NCI-H69 (cell line): ENCODE results near the gene MN1.

Experiments used
- DNase-seq: peaks from one replicate; lab custom pipeline; 2025; lab: John Stamatoyannopoulos, UW

The MN1 gene

GRCh38 chr22:27800250-27801201, 1.0 kb downstream of the MN1 start:
- DNase-seq: peak; percentile 40

DNA sequence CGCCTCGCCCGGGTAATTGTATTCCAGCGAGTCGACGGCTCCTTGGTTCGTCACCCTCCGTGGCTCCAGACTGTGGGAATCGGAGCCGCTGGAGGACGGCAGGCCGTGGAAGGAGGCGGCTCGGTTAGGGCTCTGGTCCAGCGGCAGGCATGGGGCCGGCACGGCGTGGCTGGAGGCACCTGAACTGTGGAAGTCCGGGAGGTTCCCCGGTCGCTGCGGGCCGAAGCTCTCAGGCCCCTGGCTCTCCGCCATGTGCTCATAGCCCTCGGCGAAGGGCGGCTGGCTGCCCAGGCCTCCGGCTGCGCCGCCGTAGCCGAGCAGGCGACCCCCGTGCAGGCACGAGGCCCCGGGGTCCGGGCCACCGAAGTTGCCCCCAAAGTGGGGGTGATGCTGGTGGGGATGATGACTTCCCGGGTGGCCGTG, 1.7 kb downstream of the MN1 start:
- peak; percentile 48 for DNase-seq

DNA sequence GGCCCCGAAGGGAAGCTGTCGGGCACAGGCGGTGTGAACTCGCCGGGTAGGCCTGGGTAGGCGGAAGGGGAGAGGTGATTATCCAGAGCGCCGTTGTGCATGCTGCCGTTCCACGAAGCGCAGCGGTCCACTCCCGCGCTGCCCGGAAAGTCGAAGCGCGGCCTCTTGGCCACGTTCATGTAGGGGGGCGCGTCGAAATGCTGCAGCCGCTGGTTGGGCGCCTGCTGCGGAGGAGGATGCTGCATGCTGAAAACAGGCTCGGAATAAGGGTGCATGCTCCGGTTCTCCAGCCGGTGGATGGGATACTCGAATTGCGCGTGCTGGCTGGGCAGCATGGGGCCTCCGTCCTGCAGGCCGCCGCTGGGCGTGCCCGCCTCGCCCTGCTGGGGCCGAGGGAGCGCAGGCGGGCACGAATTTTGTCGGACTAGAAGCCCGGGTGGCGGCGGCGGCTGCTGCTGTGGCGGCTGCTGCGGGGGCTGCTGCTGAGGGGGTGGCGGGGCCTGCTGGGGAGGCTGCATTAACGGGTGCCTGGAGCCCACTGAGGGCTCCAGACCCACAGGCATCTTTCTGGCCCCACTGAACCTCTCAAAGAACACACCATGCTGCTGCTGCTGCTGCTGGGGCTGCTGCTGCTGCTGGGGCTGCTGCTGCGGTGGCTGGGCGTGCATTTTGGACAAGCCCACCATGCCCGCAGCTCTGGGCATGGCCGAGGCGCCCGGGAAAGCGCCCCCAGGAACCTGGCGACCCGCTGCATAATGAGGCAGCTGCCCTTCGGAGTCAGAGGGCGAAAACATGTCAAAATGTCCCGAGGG, 2.3 kb downstream of the MN1 start:
- peak; percentile 36 for DNase-seq

GRCh38 chr22:27798511-27799014, 3.0 kb downstream of the MN1 start:
- DNase-seq: no peak

DNA sequence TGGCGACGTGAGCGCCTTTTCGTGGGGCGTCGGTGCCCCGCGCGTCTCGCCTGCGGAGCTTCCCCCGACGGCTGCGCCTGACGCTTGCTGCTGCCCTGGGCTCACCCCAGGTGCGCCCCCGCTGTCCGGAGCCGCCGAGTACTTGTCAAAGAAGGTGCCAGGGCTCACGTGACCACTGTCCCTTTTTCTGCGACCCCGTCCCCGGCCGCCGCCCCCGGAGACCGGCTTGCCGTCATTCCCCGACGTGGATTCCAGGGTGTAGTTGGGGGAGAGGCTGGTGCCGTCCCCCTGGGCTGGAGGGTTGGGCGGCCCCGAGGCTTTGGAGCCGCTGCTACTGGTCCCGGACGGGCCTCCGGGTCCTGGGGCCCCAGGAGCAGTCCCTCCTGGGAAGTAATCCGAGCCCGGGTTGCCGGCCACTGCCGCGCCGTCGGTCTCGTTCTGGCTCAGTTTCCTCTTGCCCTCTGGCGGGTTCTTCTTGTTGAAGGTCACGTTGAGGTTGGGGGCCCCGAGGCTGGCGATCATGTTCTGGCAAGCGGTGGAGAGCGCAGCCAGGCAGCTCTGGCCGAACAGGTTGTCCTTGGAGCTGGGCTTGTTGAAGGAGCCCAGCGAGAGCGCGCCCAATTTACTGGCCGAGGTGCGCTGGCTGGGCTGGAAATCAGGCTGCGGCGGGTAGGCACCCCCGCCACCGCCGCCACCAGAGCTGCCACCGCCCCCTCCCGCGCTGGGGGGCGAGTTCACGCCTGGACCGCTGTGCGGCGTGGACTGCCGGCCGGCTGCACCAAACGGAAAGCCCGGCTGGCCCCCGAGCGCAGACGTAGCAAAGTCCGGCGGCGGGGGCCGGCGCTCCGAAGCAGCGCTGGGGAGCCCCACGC, 3.8 kb downstream of the MN1 start:
- no peak for DNase-seq

DNA sequence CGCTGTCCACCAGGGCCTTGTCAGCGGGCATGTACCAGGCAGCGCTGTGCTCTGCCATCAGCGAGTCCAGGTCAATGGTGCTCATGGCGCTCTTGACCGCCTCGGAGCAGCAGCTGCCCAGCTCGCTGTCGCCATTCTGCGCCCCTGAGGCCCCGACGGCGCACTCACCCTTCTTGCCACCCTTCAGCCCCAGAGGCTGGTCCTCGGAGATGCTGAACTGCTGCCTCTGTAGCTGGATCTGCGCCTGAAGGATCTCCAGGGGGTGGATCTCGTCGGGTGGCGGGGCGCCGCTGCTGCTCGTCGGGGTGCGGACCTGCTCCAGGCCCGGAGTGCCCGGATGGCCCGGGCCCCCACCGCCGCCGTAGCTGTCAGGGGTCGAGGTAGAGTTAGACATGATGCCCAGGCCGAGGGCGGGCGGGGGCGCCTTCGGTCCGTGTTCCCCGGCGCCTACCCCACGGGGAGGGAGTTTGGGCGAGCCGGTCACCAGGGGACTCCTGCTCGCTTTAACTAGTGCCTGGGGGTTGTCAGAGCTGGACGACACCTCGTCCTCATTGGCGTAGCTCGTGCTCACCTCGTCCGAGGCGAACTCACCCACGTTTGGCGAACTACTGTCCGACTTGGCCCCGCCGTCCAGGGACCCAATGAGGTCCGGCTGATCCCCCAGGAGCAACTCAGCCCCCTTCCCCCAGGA, 4.6 kb downstream of the MN1 start:
- DNase-seq: no peak

GRCh38 chr22:27795696-27796517, 5.6 kb downstream of the MN1 start:
- DNase-seq: no peak

- DNase-seq: no peak
Measured at GRCh38 chr22:27795053-27795452, 6.5 kb downstream of the MN1 start.

DNA sequence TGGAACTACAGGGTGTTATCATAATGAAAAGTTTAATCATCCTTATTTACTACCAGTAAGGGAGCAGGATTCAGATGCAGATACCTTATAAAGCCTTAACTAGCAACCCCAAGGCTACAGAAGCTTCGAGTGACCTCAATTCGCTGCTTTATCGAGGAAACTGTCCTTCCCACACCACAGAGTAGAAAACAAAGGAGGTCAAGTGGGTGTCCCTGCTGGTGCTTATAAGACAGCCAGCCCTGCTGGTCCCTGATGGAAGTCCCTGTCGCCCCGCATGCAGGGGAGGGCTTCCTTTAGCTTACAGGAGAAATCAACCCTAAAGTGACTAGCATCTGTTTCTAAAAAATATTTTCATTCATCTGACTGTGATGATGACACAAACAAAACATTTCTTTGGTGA, 7.3 kb downstream of the MN1 start:
- DNase-seq: no peak

DNA sequence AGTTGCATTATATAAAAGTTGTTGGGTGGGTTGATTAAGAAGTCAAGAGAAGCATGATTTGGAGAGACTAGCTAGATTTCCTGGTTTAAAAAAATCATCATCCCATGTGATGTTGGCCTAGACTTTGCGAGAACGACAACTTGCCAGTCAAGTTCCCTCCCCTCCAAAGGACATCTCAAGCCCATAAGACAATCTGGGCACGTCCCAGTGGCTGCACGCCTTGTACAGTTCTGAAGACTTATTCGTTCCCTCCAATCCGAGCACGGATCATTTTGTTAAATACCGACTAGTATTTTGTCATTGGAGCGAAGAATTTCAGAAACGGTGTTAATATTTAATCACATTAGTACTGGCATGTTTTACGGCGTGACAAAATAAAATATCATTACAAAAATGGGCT, 8.0 kb downstream of the MN1 start:
- DNase-seq: no peak

GRCh38 chr22:27792452-27793161, 8.9 kb downstream of the MN1 start:
- DNase-seq: peak; percentile 14

- DNase-seq: no peak
Measured at GRCh38 chr22:27791859-27792241, 9.7 kb downstream of the MN1 start.

DNA sequence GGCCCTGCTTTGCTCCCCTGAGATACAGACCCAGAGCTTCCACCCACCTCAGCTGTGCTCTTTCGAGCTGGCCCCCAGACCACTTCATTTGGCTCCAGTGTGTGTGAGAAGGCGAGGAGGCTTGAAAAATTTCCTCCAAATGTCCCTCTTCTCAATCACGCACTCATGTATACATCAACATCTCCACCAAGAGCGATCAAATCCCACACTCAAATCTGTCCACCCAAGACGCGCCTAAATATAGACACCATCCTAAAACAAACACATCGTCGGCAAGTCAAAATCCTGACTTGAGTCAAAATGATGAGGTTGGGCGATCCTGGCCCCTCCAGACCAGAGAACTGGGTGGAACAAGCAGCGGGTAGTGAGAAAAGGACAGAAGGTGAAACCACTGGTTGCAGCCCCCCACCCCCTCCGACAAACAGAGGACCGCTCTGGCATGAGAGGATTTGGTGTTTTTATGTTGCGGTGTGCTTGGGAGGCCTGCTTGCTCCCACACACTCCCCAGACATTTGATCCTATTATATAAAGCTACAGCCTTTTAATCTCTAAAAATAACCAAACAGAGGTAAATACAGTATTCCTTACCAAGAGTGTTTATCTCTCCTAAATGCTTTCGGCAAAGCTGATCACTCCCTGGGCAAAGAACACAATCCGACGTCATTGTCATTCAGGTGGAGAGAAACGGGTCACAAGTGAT, 10.2 kb downstream of the MN1 start:
- DNase-seq: no peak

DNA sequence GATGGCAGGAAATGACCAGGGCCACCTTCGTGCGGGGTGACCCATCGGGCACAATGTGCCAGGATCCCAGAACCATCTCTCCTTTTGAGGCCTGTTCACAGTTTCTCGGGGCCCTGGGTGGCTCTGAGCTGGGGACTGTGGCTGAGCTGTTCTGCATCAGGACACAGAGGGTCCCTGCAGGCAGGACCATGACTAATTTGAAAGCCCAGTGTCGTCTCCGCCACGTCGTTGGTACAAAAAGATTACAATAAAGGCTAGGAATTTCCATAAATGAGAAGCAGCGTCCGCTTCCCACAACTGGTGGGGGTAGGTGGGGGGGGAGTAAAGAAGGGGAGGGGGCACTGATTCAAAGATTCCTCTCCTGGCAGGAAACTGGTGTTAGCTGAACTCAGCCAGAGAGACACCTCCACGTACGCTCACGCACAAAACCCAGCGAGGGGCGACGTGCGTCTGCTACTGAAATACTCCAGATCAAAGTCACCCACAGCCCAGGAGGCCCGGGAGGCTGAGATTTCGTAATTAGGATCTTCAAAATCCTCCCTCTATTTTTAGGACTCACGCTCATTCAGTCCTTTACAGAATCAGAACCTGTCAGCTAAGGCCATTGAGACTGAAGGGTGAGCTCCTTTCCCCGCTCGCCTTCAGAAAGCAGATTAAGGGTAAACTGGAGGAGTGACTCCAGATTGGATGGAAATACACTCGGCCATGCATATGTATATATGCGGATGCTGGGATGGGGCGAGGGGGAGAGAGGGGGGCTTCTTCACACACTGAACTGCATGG, 11.0 kb downstream of the MN1 start:
- DNase-seq: no peak

DNA sequence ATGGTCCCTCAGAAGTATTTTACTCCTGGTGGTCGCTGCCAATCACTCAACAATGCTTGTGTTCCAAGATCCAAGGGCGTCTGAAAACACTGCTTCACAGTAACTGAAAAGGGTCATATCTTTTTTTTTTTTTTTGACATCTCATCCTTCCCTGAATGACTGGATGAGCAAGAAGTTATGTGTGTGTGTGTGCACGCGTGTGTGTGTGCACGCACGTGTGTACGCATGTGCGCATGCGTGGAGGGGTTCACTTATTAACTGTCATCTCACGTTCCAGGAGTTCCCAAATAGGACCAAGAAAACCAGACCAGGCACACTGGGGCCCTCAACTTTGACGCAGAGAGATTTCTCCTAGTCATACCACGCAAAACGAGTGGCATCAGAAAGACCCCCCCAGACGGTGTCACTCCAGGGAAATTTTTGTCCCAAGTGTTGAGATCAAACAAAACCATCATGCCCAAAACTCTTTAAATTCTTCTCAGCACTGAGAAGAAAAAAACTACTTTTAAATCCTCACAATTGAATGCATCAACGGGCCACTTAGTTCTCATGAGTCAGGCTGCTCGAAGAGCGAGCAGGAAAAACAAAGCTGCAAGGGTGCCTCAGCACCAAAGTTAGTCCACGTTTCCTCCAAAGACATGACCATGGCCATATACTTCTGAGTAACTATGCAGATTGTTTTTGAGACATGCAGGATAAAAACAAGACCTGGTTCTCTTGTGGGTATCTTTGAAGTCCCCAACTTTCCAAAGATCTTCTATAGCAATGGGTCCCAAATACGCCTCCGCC, 12.9 kb downstream of the MN1 start:
- no peak for DNase-seq

DNA sequence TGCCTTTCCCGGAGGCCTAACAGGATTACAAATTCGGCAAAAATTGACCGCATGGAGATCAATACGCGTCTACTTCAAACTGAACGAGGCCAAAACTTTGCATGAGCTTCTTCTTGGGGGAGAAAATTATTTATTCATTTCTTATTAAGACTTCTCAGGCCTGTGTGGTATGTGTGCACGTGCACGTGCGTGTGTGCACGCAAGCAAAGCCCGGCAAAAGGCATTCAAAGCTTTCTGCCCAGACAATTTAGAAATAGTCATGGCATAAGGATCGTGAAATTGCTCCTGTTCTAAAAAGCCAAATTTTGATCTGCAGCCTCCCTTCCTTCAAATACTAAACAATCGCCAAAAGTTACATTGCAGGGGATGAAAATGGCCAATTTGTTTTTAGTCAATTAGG, 14.6 kb downstream of the MN1 start:
- no peak for DNase-seq

DNA sequence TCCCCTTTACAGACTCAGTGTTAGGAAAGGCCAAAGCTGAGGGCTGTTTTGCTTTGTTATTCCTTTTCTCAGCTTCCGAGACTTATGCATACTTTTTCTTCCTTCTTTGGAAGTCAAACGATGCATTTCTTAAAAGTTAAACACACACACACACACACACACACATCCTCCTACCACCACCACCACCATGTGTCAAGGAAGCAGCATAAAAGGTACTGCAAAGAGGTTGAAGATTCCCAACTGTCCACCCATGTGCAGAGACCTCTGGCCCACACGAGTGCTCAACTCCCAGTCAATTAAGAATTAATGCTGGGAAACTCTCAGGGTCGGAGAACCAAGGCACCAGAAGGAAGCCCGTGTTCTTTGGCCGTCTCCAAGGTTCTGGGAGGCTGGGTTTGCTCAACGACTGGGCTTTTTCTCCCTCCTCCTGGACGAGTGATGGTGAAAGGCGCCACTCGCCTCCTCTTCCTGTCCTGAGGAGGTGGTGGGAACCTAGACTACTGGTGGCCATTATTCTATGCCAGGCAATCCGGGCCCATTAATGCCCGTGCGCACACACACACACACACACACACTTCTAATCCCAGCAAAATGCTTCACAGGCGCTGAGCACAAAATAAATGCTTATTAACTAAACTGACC, 15.1 kb downstream of the MN1 start:
- no peak for DNase-seq
